ENCODE measurements around the gene SLCO4C1.

SLCO4C1 gene

DNA sequence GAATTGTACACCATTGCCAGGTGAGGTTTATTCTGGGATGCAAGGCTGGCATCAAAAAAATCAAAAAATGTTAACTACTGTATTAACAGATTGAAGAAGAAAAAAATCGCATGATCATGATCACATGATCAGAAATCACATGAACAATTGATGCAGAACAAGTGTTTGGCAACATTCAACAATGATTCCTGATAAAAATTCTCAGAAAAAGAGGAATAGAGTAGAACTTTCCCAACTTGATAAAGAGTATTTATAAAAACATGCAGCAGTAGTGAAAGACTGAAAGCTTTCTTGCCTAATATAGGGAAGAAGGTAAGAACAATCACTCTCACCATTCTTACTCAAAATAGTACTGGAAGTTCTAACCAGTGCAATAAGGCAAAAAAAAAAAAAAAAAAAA is 16.4 kb downstream of the SLCO4C1 start:
- DNase-seq: peak; percentile 39
- in situ Hi-C loops (cut with MboI; ENCODE audit: low pct_unique_long_range_greater_than_20kb, low sequenced_read_pairs): no loop called here

DNA sequence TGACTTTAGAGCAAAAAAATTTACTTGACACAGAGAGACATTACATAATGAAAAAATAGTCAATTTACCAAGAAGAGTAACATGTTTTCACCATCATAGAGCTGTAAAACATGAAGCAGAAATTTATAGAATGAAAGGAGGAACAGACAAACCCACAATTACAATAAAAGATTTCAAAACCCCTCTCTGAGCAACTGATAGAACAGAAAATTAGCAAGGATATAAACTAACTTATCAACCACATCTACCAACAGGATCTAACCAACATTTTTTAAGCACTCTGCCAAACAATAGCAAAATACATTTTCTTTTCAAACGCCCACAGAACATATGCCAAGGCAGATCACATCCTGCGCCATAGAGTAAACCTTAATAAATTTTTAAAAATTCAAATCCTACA is 17.9 kb downstream of the SLCO4C1 start:
- in situ Hi-C loops (cut with MboI; ENCODE audit: low pct_unique_long_range_greater_than_20kb, low sequenced_read_pairs): no loop called here
- peak; percentile 37 for DNase-seq

DNA sequence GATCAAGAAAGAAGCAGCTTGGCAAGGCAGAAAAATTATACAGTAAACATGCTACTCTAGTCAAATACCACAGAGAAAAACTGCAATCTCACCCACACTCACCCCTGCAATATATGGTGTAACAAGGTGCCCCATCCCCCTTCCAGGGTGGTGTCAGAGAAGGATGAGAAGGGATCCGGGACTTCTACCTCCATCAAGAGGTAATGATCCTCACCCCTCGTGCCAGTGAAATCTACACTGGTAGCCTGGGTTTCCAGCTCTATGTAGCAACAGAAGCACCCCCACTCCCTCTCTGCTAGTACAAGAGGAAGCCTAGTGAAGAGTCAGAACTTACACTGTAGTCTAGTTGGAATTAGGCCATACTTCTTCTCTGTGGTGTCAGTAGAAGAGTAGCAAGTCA is 18.9 kb downstream of the SLCO4C1 start:
- in situ Hi-C loops (cut with MboI; ENCODE audit: low pct_unique_long_range_greater_than_20kb, low sequenced_read_pairs): no loop called here
- no peak for DNase-seq

DNA sequence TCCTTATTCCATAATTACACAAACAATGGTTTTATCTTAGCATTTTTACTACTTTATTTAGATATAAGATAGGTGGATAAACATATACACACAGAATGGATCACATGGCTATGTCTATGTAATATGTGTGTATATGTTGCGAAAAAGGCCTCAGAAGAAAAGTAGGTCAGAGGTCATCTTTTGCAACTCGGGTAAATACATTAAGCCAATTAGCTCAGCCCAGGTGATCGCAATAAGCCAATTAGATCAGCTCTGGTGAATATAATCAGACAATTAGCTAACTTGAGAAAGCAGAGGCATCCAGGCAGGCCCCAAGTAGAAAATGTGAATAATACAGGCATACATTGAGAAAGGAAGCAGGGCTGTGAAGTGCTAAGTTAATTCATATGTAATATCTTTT is 24.3 kb downstream of the SLCO4C1 start:
- DNase-seq: no peak
- in situ Hi-C loops (cut with MboI; ENCODE audit: low pct_unique_long_range_greater_than_20kb, low sequenced_read_pairs): no loop called here

DNA sequence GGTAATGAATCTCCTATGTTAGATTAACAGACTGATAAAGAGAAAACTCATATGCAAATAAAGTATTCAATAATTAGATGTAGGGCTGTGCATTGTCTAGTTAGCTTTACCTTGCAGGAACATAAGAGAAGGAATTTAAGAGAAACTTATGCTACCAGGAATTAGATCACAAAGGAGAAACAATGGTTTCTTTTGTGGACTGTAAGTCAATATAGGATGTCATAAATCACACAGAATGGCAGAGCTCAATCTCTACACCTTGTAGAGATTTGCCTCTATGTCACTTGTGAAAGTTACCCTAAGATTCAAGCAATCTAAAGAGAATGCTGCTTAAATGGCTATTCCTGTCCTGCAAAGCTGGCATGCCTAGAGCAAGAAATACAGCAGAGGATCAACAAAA is 26.0 kb downstream of the SLCO4C1 start:
- in situ Hi-C loops (cut with MboI; ENCODE audit: low pct_unique_long_range_greater_than_20kb, low sequenced_read_pairs): no loop called here
- no peak for DNase-seq

DNA sequence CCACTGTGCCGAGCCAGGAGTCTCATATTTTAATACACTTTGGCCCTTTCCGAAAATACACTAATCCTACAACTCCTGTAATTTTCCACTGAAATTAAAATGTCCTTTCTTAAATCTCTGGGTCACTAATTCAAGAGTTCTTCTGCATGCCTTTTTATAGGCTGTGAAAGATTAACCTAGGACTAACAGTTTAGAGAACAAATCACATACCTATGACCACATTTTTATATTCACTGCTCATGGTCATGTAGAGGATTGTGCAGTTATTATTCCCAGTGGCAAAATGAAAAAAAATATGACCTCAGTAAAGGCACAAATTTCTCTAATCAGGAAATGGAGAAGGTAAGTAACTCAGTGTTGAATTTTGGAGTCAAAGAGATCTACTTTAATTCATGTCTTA is 33.4 kb downstream of the SLCO4C1 start:
- DNase-seq: no peak
- in situ Hi-C loops (cut with MboI; ENCODE audit: low pct_unique_long_range_greater_than_20kb, low sequenced_read_pairs): no loop called here

DNA sequence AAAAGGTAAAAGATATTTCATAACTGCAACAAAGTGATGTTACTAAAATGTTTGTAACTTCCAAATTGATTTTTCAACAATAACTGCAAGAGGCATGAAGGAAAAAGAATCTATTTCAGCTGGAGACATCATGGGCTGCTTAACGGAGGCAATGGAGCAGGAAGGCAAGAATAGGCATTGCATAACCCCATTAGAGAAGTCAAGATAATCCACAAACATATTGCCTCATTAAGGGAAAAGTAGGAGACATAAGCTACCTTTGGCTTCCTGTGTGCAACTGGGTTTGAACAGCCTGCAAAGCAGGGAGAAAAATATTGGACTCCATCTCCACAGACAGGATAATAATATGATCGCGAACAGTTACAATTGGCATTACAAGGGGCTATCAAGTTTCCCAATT is 46.7 kb downstream of the SLCO4C1 start:
- in situ Hi-C loops (cut with MboI; ENCODE audit: low pct_unique_long_range_greater_than_20kb, low sequenced_read_pairs): no loop called here
- no peak for DNase-seq

DNA sequence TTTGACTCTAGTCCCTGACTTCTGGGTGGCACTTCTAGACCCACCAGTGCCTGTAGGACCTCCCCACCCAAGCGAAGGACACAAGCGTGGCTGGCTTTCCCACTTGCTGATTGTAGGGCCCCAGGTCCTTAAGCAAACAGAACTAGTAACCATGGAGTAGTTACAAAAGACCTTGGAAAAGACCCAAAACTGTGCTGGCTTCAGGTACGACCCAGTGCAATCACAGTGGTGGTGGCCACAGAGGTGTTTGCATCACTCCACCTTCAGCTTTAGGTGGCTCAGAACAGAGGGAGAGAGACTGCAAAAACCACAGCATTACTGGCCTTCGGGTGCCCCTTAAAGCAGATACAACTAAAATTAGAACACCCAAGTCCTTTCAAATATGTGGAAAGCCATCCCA is 52.9 kb downstream of the SLCO4C1 start:
- DNase-seq: no peak
- in situ Hi-C loops (cut with MboI; ENCODE audit: low pct_unique_long_range_greater_than_20kb, low sequenced_read_pairs): no loop called here

DNA sequence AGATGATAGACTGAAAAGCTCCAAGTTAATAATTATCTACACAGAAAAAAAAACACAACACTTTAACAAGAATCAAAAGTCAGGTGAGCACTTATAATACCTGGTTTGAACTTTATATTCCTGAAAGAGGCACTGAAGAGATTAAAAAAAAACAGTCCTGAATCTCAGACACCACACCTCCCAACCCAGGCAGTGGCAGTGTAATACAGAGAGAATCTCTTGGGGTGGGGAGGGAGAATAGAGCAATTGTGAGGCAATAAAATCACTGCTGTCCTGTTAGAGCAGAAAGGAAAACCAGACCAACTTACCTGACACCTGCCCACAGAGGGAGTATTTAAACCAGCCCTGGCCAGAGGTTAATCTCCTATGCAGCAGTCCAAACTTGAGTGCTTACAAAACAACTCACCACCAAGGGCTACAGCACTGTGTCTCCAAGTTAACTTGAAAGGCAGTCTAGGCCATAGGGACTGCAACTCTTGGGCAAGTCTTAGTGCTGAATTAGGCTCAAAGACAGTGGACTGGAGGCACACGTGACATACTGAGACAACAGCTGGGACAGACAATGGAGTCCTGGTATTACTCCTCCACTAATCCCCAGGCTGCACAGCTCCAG is 54.2 kb downstream of the SLCO4C1 start:
- in situ Hi-C loops (cut with MboI; ENCODE audit: low pct_unique_long_range_greater_than_20kb, low sequenced_read_pairs): no loop called here
- no peak for DNase-seq

DNA sequence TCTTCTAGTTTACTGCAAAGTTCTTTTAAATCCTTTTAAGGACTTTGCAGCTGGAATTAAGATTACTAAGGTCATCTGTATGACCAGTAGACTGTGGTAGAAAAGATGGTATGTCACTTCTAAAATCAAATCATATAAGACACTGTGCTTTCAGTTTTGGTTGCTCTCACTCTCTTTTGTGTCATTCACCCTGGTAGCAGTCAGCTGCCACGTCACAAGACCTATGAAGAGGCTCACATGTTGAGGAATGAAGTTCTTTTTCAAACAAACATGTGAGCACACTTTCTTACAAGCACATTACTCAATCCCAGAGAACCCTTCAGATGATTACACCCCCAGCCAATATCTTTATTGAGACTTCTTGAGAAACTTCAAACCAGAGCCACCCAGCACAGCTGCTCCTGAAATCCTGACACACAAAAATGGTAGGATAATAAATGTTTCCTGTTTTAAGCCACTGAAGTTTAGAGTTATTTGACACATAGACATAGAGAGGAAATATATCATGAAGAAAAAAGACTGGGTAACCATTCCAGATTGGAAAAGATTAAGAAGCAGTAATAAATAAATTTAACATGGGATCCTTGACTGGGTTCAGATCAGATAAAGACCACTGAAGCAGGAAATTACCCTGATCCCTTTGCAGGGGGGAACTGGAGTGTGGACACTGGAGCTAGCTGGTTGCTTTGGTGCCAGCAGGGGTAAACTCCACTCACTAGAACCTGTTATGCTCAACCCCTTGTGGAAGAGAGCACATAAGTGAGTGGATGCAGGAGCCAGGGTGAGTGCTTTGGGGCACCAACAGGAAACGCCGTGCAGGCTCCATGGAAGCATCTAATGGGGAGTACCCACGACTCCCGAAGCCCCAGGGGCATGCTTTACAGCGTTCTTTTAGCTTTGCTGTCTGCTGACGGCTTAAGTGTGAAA is 64.1 kb downstream of the SLCO4C1 start:
- DNase-seq: no peak
- in situ Hi-C loops (cut with MboI; ENCODE audit: low pct_unique_long_range_greater_than_20kb, low sequenced_read_pairs): no loop called here

DNA sequence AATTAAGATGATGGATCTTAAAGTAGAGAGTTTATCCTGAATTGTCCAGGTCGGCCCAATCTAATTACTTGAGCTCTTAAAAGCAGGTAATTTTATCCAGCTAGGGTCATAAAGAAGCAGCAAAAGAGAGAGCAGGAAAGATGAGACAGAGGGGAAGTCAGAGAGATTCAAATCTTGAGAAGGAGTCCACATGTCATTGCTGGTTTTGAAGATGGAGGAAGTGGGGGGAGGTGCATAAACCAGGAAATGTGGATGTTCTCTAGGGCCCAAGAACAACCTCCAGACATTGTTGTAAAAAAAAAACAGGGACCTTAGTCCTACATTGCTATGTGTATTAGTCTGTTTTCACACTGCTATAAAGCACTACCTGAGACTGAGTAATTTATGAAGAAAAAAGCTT is 66.4 kb downstream of the SLCO4C1 start:
- peak; percentile 71 for DNase-seq
- in situ Hi-C loops (cut with MboI; ENCODE audit: low pct_unique_long_range_greater_than_20kb, low sequenced_read_pairs): no loop called here

DNA sequence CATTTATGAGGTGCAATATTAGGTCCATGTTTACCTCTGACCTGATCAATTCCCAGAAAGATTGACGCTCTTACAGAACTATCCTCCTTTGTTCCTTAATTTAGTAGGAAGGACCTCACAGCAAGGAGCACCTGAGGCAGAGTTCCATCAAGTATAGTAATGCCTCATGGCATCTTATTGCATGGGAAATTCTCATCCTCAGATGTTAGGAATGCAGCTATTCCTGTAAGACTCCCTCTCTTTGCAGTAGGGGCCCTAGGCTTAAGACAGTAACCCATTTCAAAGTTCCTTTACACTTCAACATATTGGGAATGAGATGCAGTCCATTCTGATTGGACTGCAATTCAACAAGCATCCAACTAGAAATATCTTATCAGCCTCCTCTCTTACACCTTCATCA is 69.8 kb downstream of the SLCO4C1 start:
- in situ Hi-C loops (cut with MboI; ENCODE audit: low pct_unique_long_range_greater_than_20kb, low sequenced_read_pairs): no loop called here

DNA sequence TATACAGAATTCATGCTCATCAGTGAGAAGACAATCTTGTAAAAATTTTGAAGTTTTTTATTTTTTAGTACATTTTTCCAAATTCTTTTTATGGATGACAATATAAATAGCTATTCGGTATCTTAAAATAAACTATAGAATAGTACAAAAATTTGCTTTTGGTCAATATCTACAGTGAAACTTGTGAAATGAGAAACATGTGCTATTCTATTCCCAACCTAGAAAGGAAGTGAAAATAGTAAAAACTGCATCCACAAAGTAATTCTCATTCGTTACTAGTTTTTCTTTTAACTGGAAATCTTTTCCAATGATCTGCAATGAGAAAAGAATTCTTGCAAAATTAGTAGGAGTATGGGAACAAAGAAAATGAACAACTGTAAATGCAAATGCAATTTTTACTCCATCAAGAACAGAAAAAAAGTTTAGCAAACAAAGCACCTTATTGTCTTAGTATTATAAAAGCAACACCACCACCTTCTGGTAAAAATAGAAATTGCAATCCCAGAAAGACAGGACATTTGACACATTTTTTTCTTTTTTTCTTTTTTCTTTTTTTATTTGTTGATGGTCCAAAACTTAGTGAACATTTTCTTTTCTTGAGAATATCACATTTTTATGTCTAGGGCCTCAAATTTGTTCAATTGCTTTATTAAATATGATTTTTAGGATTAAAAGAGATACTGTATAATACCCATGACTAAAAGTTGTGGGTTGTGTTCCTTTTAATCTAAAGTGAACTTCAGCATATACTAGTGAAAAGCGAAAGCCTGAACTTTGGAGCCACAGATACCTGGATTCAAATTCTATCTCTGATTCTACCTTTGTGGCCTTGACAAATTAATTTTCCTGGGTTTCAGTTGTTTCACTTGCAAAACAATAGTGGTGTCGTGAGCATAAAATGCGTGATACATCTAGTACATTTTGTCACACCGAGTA is 72.3 kb downstream of the SLCO4C1 start:
- DNase-seq: peak; percentile 69
- in situ Hi-C loops (cut with MboI; ENCODE audit: low pct_unique_long_range_greater_than_20kb, low sequenced_read_pairs): no loop called here

More for the DNA sequence above, 69.8 kb downstream of the SLCO4C1 start:
- no peak for DNase-seq

DNA sequence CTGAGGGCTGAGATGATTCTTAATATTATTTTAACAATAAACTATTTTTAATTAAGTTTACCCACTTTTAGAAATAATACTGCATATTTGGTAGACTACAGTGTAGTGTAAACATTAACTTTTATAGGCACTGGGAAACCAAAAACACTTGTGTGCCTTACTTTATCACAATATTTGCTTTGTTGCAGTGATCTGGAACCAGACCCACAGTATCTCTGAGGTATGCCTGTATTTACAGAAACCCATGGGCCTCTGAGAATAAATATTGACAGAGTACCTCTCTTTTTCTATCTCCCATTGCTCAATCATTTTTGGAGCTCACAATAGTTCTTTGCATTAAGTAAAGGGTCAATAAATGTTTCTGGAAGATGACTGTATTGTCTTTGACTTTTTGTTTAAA is 73.3 kb downstream of the SLCO4C1 start:
- DNase-seq: no peak
- in situ Hi-C loops (cut with MboI; ENCODE audit: low pct_unique_long_range_greater_than_20kb, low sequenced_read_pairs): no loop called here

DNA sequence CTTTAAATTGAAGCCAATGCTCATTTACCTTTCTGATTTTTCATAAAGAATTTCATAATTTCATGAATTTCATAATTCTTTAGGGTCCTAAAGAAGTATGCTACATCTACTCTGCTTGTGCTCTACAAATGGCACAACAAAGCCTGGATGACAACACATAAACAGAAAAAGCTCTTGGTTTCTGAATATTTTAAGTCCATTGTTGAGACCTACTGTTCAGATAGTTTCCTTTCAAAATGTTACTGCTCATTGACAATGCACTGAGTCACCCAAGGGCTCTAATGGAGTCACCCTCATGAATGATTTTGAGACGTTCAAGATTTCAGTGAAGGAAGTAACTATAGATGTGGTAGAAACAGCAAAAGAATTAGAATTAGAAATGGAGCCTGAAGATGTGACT is 74.1 kb downstream of the SLCO4C1 start:
- in situ Hi-C loops (cut with MboI; ENCODE audit: low pct_unique_long_range_greater_than_20kb, low sequenced_read_pairs): no loop called here
- no peak for DNase-seq

DNA sequence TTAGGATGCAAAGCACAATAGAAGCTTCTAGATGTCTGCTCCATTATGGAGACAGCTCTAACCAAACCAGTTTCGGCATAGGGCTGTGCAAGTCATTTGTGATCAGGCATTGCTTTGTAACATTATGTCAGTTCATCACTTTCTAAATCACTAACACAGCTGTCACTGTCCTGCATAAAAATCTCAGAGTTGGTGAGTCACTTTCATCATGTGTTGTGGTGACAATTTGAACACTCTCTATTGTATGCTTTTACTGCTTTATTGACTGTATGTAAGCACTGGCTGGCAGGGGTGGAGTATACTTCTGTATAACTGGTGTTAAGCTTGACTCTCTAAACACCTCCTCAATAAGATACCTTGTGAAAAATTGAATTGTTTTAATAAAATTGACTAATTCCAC is 77.9 kb downstream of the SLCO4C1 start:
- in situ Hi-C loops (cut with MboI; ENCODE audit: low pct_unique_long_range_greater_than_20kb, low sequenced_read_pairs): no loop called here
- no peak for DNase-seq

DNA sequence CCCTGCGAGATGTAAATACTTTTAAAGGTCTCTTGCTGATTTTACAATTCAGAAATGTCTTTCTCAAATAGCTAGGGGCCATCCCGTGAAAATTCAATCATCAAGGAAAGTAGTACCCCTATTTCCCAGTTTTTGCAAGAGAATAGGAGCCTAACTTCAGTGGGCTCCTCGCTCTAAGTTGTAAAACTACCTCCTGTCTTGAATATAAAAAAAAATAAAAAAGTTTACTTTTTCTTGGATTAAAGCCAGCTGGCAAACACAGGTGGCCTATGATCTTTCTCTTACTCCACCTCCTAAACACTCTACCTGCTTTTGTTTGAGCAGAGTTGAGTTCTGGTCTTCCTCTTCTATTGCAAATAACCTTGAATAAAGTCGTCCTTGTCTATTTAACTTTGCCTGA is 79.4 kb downstream of the SLCO4C1 start:
- in situ Hi-C loops (cut with MboI; ENCODE audit: low pct_unique_long_range_greater_than_20kb, low sequenced_read_pairs): no loop called here
- no peak for DNase-seq

DNA sequence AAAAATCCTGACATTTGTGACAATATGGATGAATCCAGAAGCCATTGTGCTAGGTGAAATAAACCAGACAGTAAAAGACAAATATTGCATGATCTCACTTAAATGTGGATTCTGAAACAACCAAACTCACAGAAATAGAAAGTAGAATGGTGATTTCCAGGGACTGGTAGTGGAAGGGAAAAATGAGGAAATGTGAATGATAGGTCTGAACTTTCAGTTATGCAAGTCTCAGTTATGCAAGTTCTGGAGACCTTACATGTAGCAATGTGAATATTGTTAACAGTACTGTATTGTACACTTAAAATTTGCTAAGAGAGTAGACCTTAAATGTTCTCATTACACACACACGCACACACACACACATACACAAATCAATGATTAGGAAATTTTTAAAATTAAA is 84.9 kb downstream of the SLCO4C1 start:
- DNase-seq: peak; percentile 7
- in situ Hi-C loops (cut with MboI; ENCODE audit: low pct_unique_long_range_greater_than_20kb, low sequenced_read_pairs): no loop called here

DNA sequence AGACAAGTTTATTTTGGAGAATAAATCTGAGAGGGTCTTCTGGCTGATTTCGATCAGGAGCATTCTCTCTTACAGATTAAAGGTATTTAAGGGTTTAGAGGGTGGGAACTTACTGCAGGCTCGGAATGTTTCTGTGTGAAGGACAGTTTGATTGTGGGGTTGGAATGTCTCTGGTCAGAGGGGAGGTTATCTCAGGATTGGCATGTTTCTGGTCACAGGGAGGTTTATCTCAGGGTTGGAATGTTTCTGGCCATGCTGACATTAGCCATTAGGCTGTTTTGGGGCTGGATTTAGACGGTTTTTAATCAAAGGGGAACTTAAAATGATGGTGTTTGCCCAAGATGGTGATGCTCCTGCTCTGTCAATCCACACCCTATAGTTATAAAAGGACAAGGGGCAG is 95.2 kb downstream of the SLCO4C1 start:
- in situ Hi-C loops (cut with MboI; ENCODE audit: low pct_unique_long_range_greater_than_20kb, low sequenced_read_pairs): no loop called here
- DNase-seq: no peak

DNA sequence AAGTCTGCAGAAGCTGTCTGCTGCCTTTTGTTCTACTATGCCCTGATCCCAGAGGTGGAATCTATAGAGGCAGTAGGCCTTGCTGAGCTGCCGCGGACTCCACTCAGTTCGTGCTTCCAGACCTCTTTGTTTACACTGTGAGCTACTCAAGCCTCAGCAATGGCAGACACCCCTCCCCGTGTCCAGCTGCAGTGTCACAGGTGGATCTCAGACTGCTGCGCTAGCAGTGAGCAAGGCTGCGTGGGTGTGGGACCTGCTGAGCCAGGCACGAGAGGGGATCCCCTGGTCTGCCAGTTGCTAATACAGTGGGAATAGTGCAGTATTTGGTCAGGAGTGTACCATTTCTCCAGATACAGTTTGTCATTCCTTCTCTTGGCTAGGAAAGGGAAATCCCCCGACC is 99.6 kb downstream of the SLCO4C1 start:
- in situ Hi-C loops (cut with MboI; ENCODE audit: low pct_unique_long_range_greater_than_20kb, low sequenced_read_pairs): no loop called here

More for the DNA sequence above, 99.6 kb downstream of the SLCO4C1 start:
- DNase-seq: no peak
